GM19324 (cell line): ENCODE data around the gene MROH7.

Experiments used
- ATAC-seq: cut with Tn5 transposase; IDR thresholded peaks from one replicate; pipeline ENCODE4 v1.9.1; 2021; ENCODE audit warnings: mild to moderate bottlenecking, moderate library complexity; ENCODE audit not compliant: unreplicated experiment, low FRiP score

MROH7 gene

GRCh38 chr1:54649130-54649898, 7.7 kb downstream of the MROH7 start:
- ATAC-seq: no peak

DNA sequence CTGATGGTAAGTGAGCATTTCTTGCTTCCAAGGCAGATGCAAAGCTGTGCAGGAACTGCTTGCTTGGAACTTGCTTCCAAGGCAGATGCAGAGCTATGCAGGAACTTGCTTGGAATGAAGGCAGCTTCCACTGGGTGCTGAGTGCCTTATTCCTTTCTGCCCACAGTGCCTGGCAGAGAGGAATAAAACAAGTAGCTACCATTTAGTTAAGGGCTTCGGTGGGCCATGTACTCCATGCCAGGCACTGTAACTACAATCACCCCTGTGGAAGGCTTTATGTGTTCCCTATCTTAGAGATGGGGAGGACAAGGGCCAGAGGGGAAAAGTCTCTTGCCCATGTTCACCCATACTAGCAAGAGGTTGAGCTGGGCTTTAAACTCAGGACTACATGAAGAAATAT, 8.3 kb downstream of the MROH7 start:
- ATAC-seq: no peak

GRCh38 chr1:54650417-54650816, 8.8 kb downstream of the MROH7 start:
- no peak for ATAC-seq

GRCh38 chr1:54651608-54652007, 10.0 kb downstream of the MROH7 start:
- no peak for ATAC-seq

GRCh38 chr1:54652168-54652567, 10.6 kb downstream of the MROH7 start:
- ATAC-seq: no peak

GRCh38 chr1:54653036-54653435, 11.4 kb downstream of the MROH7 start:
- no peak for ATAC-seq

GRCh38 chr1:54658164-54658913, 16.8 kb downstream of the MROH7 start:
- ATAC-seq: no peak

- ATAC-seq: no peak
Observed at GRCh38 chr1:54663725-54664124, 22.1 kb downstream of the MROH7 start.

DNA sequence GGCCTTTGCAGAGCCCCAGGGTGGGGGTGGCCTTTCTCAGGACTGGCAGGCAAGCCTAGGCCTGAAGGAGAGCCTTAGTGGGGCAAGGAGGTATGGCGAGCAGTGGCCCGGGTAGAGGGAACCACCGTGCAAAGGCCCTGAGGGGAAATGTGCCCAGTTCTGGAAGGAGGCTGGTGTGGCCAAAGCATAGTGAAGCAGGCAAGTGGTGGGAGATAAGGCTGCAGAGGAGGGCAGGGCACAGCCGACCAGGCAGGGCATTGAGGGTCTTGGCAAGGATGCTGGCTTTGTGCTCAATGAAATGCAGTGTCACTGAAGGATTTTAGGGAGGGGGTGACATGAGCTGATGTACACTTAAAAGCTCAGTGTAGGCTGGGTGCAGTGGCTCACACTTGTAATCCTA, 22.8 kb downstream of the MROH7 start:
- no peak for ATAC-seq

- ATAC-seq: no peak
Observed at GRCh38 chr1:54665852-54666251, 24.3 kb downstream of the MROH7 start.

DNA sequence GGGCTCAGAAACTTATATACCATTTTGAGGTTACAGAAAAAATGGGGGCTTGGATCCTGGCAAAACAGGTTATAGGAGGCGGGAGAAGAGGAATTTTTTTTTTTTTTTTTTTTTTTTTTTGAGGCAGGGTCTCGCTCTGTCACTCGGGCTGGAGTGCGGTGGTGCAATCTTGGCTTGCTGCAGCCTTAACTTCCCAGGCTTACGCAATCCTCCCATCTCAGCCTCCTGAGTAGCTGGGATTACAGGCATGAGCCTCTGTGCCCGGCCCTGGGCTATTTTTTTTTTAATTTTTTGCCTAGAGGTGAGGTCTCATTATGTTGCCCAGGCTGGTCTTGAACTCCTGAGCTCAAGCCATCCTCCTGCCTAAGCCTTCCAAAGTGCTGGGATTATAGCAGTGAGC, 24.7 kb downstream of the MROH7 start:
- ATAC-seq: no peak

DNA sequence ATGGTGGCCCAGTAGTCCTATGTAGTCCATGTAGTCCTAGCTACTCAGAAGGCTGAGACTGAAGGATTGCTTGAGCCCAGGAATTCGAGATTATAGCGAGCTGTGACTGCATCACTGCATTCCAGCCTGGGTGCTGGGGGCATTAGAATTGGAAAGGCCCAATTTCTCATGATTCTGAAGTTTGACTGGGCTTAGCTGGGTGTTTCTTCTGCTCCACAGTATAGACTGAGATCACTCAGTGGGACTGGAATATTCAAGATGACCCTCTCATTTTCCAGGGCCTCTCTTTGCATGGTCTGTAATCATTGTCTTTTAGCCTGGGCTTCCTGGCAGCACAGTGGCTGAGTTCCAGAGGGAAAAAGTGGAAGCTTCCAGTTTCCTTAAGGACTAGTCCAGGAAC, 26.2 kb downstream of the MROH7 start:
- ATAC-seq: no peak

DNA sequence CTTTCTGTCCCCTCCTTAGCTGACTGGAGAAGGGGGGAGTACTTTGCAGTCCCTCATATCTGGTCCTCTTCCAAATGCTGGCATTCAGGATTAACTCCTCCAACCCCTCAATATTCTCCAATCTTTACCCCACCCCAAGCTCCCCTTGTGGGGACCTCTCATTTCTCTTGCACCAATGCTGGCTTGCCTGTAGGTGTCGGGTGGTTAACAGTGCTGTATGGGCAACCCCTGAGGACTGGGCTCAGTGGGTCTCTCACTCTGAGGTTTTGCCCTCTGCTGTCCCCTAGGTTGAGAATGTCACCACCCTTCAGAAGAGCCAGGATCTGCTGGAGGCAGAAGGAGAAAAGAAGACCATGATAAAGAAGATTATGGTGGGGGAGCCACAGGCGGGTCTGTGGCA, 27.0 kb downstream of the MROH7 start:
- ATAC-seq: no peak

GRCh38 chr1:54671985-54672608, 30.5 kb downstream of the MROH7 start:
- ATAC-seq: no peak

DNA sequence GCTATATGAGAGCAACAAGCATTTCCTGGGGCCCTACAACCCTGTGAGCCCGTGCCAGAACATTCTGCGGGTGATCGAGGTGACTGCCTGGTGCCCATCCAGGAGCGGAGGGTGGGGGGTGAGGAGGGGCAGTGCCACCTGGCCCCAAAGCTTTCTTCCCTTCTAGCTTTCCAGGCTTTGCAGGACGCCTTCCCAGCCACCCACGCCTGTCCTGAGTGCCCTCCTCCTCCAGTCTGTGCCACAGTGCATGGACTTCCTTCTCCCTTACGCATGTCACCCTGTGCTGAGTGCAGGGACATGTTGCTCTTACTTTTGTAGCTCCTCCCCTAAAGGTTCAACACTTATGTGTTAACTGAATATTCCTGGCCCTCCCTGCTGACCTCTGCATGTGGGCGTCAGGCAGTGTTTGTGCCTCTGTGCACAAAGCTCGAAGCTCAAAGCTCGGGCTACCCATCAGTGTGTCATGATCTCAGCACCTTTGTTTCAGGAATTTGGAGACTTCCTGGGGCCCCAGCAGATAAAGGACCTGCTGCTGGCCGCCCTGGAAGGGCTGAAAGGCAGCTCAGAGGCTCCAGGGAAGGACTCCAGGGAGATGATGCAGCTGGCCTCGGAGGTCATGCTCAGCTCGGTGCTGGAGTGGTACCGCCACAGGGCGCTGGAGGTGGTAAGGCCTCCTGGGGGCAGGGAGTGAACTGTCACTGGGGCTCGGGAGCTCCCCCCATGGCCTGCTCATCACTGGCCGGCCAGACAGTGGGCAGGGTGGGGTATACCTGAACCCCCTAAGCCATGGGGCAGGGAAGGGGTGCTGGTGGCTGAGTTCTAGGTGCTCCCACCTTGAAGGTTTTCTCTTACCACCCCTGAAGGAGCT, 37.4 kb downstream of the MROH7 start:
- no peak for ATAC-seq

- ATAC-seq: no peak
Observed at GRCh38 chr1:54679706-54680105, 38.1 kb downstream of the MROH7 start.

- no peak for ATAC-seq
Observed at GRCh38 chr1:54680387-54680786, 38.8 kb downstream of the MROH7 start.

- ATAC-seq: no peak
Observed at GRCh38 chr1:54681358-54681757, 39.8 kb downstream of the MROH7 start.

DNA sequence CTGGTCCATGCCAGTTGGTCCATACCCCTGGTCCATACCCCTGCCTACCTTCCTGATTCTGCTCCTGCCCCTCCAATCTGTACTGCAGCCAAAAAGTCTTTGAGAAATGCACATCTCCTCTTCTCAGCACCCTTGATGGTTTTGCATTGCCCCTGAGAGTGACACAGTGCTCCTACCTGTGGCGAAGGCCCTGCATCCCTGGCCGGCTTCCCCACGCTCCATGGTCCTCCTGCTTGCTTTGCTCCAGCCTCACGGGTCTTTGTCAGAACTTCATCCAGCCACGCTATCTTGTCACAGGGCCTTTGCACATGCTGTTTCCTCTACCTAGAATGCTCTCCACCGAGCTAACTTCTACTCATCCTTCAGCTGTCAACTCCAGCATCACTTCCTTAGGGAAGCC, 41.9 kb downstream of the MROH7 start:
- ATAC-seq: no peak

DNA sequence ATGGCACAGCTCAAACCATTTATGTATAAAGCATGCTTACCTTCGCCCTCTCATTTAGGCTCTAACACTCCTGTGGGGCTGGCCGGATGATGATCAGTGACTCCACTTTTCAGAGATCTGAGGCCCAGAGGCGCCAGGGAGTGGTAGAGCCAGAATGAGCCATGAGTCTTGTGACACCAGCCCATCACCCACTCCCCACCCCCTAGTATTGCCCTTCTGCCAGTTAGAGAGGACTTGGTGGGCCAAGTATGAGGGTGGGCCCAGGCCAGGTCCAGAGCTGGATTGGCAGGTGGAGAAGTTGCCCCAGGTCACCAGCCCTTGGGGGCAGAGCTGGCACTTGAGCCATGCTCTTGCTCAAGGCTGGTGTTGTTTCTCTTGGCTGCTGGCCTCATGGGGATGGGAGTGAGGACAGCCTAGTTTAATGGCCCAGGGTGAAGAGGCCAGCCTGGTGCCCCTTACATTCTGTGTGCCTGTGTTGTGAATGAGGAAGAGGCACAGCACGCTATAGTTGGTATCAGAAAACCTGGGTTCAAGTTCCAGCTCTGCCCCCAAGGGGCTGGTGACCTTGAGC, 43.8 kb downstream of the MROH7 start:
- no peak for ATAC-seq
